RWPE2 (cell line): ENCODE measurements around the gene DCHS1.
A peak's percentile ranks its signal among the peaks of the same experiment; 100 is the strongest.
"Not testable (repeated sequence)": the region's sequence is repeated elsewhere in the genome, so short reads cannot be mapped to it uniquely, and the experiment has no call there.

ENCODE experiments used
- ATAC-seq: fragments of 200-7000 bp; cut with Tn5 transposase; 3 replicates; pipeline ENCODE4 v1.9.1; 2021; ENCODE audit warnings: low read depth
- DNase-seq: peaks from one replicate; pipeline ENCODE4 v3.0.0-alpha.2; 2020; ENCODE audit warnings: low spot score
- H3K27ac ChIP-seq: fragments of 450-650 bp; 2 replicates; pipeline ENCODE4 v1.5.1; 2017; ENCODE audit warnings: mild to moderate bottlenecking; ENCODE audit not compliant: poor library complexity, severe bottlenecking
- H3K27me3 ChIP-seq: fragments of 250-450 bp; sonication (Bioruptor Pico); 2 replicates; pipeline ENCODE4 v1.5.1; 2021; ENCODE audit warnings: mild to moderate bottlenecking, moderate library complexity; ENCODE audit not compliant: insufficient read depth, poor library complexity, severe bottlenecking
- H3K36me3 ChIP-seq: fragments of 250-450 bp; sonication (Bioruptor Pico); 2 replicates; pipeline ENCODE4 v1.5.1; 2020; ENCODE audit warnings: low read depth, mild to moderate bottlenecking, moderate library complexity
- H3K4me1 ChIP-seq: fragments of 250-450 bp; sonication (Bioruptor Pico); 2 replicates; pipeline ENCODE4 v1.5.1; 2021; ENCODE audit warnings: mild to moderate bottlenecking, moderate library complexity; ENCODE audit not compliant: insufficient read depth, poor library complexity, severe bottlenecking
- H3K4me3 ChIP-seq: fragments of 250-450 bp; sonication (Bioruptor Pico); 2 replicates; pipeline ENCODE4 v1.5.1; 2021; ENCODE audit warnings: mild to moderate bottlenecking, moderate library complexity; ENCODE audit not compliant: severe bottlenecking
- H3K9me3 ChIP-seq: fragments of 250-450 bp; sonication (Bioruptor Pico); 2 replicates; pipeline ENCODE4 v1.5.1; 2021; ENCODE audit warnings: mild to moderate bottlenecking, moderate library complexity; ENCODE audit not compliant: severe bottlenecking
- CTCF ChIP-seq: fragments of 450-650 bp; IDR thresholded peaks from one replicate; pipeline ENCODE4 v1.5.1; 2017; ENCODE audit warnings: mild to moderate bottlenecking, moderate library complexity; ENCODE audit not compliant: poor library complexity, severe bottlenecking

The DCHS1 gene

GRCh38 chr11:6693342-6694228 is 38.0 kb upstream of the DCHS1 start:
- no peaks in the 10 kb centered on the region for H3K9me3 ChIP-seq
- TF ChIP-seq CTCF: no peak
- DNase-seq (peak; percentile 68), ATAC-seq (peak; percentile 86)
- H3K27me3 ChIP-seq: no peaks in the 10 kb centered on the region
- no peaks in the 10 kb centered on the region for H3K36me3 ChIP-seq
- H3K4me3 ChIP-seq: no peak overlapping the region
- H3K27ac ChIP-seq: peak overlapping the region; percentile 59
- H3K4me1 ChIP-seq: peaks cover 27% of the 10 kb centered on the region

GRCh38 chr11:6692128-6692527 is 36.5 kb upstream of the DCHS1 start:
- no peak overlapping the region for H3K27ac ChIP-seq
- no peak for TF ChIP-seq CTCF
- H3K4me3 ChIP-seq: no peak overlapping the region

GRCh38 chr11:6690431-6691132 is 35.0 kb upstream of the DCHS1 start:
- not testable (repeated sequence) for H3K4me3 ChIP-seq, H3K27ac ChIP-seq, ATAC-seq, H3K9me3 ChIP-seq, H3K27me3 ChIP-seq, H3K36me3 ChIP-seq, DNase-seq
- H3K4me1 ChIP-seq: peaks cover 24% of the 10 kb centered on the region

More at GRCh38 chr11:6692128-6692527, 36.5 kb upstream of the DCHS1 start:
- Histone ChIP-seq H3K36me3 (no peaks in the 10 kb centered on the region), H3K4me1 (peaks cover 27% of the 10 kb centered on the region), H3K27me3 (no peaks in the 10 kb centered on the region), H3K9me3 (no peaks in the 10 kb centered on the region)
- DNase-seq (no peak), ATAC-seq (no peak)

GRCh38 chr11:6687876-6688275 is 32.3 kb upstream of the DCHS1 start:
- no peak overlapping the region for H3K27ac ChIP-seq
- no peak for DNase-seq
- no peak for ATAC-seq
- H3K36me3 ChIP-seq: no peaks in the 10 kb centered on the region
- H3K4me3 ChIP-seq: no peak overlapping the region
- no peak for TF ChIP-seq CTCF
- H3K9me3 ChIP-seq: no peaks in the 10 kb centered on the region
- no peaks in the 10 kb centered on the region for H3K27me3 ChIP-seq
- H3K4me1 ChIP-seq: no peaks in the 10 kb centered on the region

- DNase-seq (no peak), ATAC-seq (no peak)
- Histone ChIP-seq H3K27me3 (no peaks in the 10 kb centered on the region), H3K27ac (no peak overlapping the region), H3K4me1 (peaks cover 6% of the 10 kb centered on the region), H3K9me3 (no peaks in the 10 kb centered on the region), H3K4me3 (no peak overlapping the region), H3K36me3 (peaks cover 12% of the 10 kb centered on the region)
- TF ChIP-seq CTCF: no peak
Observed at GRCh38 chr11:6686006-6686405, 30.4 kb upstream of the DCHS1 start.

GRCh38 chr11:6684068-6684467 is 28.5 kb upstream of the DCHS1 start:
- not testable (repeated sequence) for H3K4me1 ChIP-seq, H3K27me3 ChIP-seq, DNase-seq, H3K9me3 ChIP-seq, ATAC-seq
- H3K36me3 ChIP-seq: peaks cover 22% of the 10 kb centered on the region
- peak overlapping the region; percentile 50 for H3K27ac ChIP-seq
- H3K4me3 ChIP-seq: peak overlapping the region; percentile 88
